ENCODE data around the gene ZFAND3. TPM values are rescaled to one million over a fixed set of nuclear protein-coding genes. Genes with fewer than 3 reads are reported as not detected.

Gene ZFAND3
- polyA plus RNA-seq, 1 experiment: 15.5 TPM

- H3K27ac ChIP-seq (ENCODE audit: low read depth, low read length): no peak overlapping the region
- ChIA-PET CTCF (no interaction called here), POLR2A (no interaction called here)
- DNase-seq (ENCODE audit: low read depth, low spot score): no peak
- no peaks in the 10 kb centered on the region for H3K27me3 ChIP-seq (ENCODE audit: control insufficient read depth, insufficient read depth, low read length)
- TF ChIP-seq CTCF (IDR thresholded peaks at IDR 0.05; ENCODE audit: low read depth, low read length): no peak
- H3K4me3 ChIP-seq (ENCODE audit: low read depth, low read length): no peak overlapping the region
- peaks cover 6% of the 10 kb centered on the region; the same call in 1 of the 2 replicates for H3K9me3 ChIP-seq (ENCODE audit: control insufficient read depth, insufficient read depth, low read length)
These were observed 345.2 kb downstream of the ZFAND3 start for GRCh38 chr6:38164671-38165108.

- H3K9me3 ChIP-seq (ENCODE audit: control insufficient read depth, insufficient read depth, low read length): no peaks in the 10 kb centered on the region; the same call in 1 of the 2 replicates
- CTCF ChIA-PET: no interaction called here
- no peak for TF ChIP-seq CTCF (IDR thresholded peaks at IDR 0.05; ENCODE audit: low read depth, low read length)
- DNase-seq (ENCODE audit: low read depth, low spot score): no peak
- H3K4me3 ChIP-seq (ENCODE audit: low read depth, low read length): no peak overlapping the region
- H3K27me3 ChIP-seq (ENCODE audit: control insufficient read depth, insufficient read depth, low read length): no peaks in the 10 kb centered on the region
- POLR2A ChIA-PET: no interaction called here
- no peak overlapping the region for H3K27ac ChIP-seq (ENCODE audit: low read depth, low read length)
These were observed 347.1 kb downstream of the ZFAND3 start for GRCh38 chr6:38166411-38167240.

GRCh38 chr6:38167598-38167997 lies 348.1 kb downstream of the ZFAND3 start:
- no peak for DNase-seq (ENCODE audit: low read depth, low spot score)
- no peaks in the 10 kb centered on the region; the same call in 1 of the 2 replicates for H3K9me3 ChIP-seq (ENCODE audit: control insufficient read depth, insufficient read depth, low read length)
- H3K4me3 ChIP-seq (ENCODE audit: low read depth, low read length): no peak overlapping the region
- CTCF ChIA-PET: no interaction called here
- no peaks in the 10 kb centered on the region for H3K27me3 ChIP-seq (ENCODE audit: control insufficient read depth, insufficient read depth, low read length)
- TF ChIP-seq CTCF (IDR thresholded peaks at IDR 0.05; ENCODE audit: low read depth, low read length): no peak
- H3K27ac ChIP-seq (ENCODE audit: low read depth, low read length): no peak overlapping the region
- POLR2A ChIA-PET: no interaction called here

- H3K27me3 ChIP-seq (ENCODE audit: control insufficient read depth, insufficient read depth, low read length): no peaks in the 10 kb centered on the region
- no peak overlapping the region for H3K4me3 ChIP-seq (ENCODE audit: low read depth, low read length)
- ChIA-PET POLR2A (no interaction called here), CTCF (no interaction called here)
- no peak for TF ChIP-seq CTCF (IDR thresholded peaks at IDR 0.05; ENCODE audit: low read depth, low read length)
- DNase-seq (ENCODE audit: low read depth, low spot score): no peak
- H3K9me3 ChIP-seq (ENCODE audit: control insufficient read depth, insufficient read depth, low read length): no peaks in the 10 kb centered on the region; the same call in 1 of the 2 replicates
- H3K27ac ChIP-seq (ENCODE audit: low read depth, low read length): no peak overlapping the region
These were observed 348.6 kb downstream of the ZFAND3 start for GRCh38 chr6:38168126-38168525.

- Histone ChIP-seq H3K4me3 (ENCODE audit: low read depth, low read length) (no peak overlapping the region), H3K27me3 (ENCODE audit: control insufficient read depth, insufficient read depth, low read length) (no peaks in the 10 kb centered on the region), H3K9me3 (ENCODE audit: control insufficient read depth, insufficient read depth, low read length) (no peaks in the 10 kb centered on the region; the same call in 1 of the 2 replicates), H3K27ac (ENCODE audit: low read depth, low read length) (no peak overlapping the region)
- no peak for DNase-seq (ENCODE audit: low read depth, low spot score)
- ChIA-PET POLR2A (no interaction called here), CTCF (no interaction called here)
- TF ChIP-seq CTCF (IDR thresholded peaks at IDR 0.05; ENCODE audit: low read depth, low read length): no peak
These were observed 349.2 kb downstream of the ZFAND3 start for GRCh38 chr6:38168699-38169098.

Data from AG04450 (cell line).